Ovary (tissue), 9 donors: ENCODE measurements around the gene C1orf159. TPM values are rescaled to one million over a fixed set of nuclear protein-coding genes. Genes with fewer than 3 reads are reported as not detected.

Experiments
- DNase-seq, 5 donors: peaks; one replicate each; pipeline ENCODE4 v3.0.0-alpha.2; 2019 to 2020
- H3K27ac ChIP-seq, 2 donors: fragments of 200-600 bp; one replicate each; pipeline versions ENCODE4 v1.5.1 to v1.8.0; 2019 to 2022
- H3K27me3 ChIP-seq: fragments of 200-600 bp; one replicate; pipeline ENCODE4 v1.8.0; 2022
- H3K36me3 ChIP-seq: fragments of 200-600 bp; sonication (generic); one replicate; pipeline ENCODE4 v1.5.1; 2019
- H3K4me1 ChIP-seq: one replicate; pipeline ENCODE4 v1.8.1; 2013; ENCODE audit warnings: mild to moderate bottlenecking, moderate library complexity; ENCODE audit not compliant: insufficient read depth
- H3K4me3 ChIP-seq: fragments of 200-600 bp; sonication (generic); one replicate; pipeline ENCODE4 v1.5.1; 2017
- H3K9me3 ChIP-seq, 2 donors: fragments of 200-600 bp in 1 of 2; sonication (generic) in 1 of 2; one replicate each; pipeline versions ENCODE4 v1.5.1 to v1.8.1; 2013 to 2019; ENCODE audit warnings: mild to moderate bottlenecking in 1 of 2, moderate library complexity in 1 of 2
- EP300 ChIP-seq: sonication (generic); formaldehyde crosslinking; IDR thresholded peaks from one replicate; pipeline ENCODE4 v1.6.1; 2017; ENCODE audit warnings: antibody characterized with exemption
- POLR2A ChIP-seq: fragments of 450-650 bp; IDR thresholded peaks from one replicate; pipeline ENCODE4 v1.6.1; 2017; ENCODE audit warnings: antibody characterized with exemption, mild to moderate bottlenecking, moderate library complexity
- WGBS, 3 donors: extraction: QIAGEN DNeasy Blood & Tissue Kit in 1 of 3; methylation state at CpG; one replicate each; pipeline versions ENCODE4 v1.1.5 to v1.1.7; 2013 to 2017; 5-methylcytosine and 5-hydroxymethylcytosine counted together
- intact Hi-C, 4 donors: fragments of 100-400 bp; cut with DNase I; formaldehyde crosslinking; loops; one replicate each; pipeline versions ENCODE4 v1.11.0 to v1.15.1; 2022 to 2023
- polyA plus RNA-seq, 2 donors: library from polyadenylated mRNA; stranded (reverse); fragments of 200-250 nt in 1 of 2; fragments of 350-450 nt in 1 of 2; fragmentation: Illumina TruSeq in 1 of 2; extraction: RNeasy Lipid Tissue Mini Kit (QIAGEN cat#74804) in 1 of 2; gene quantifications; one replicate each; pipeline ENCODE4 v1.2.3, GENCODE V29; 2013 to 2014
- total RNA-seq, 7 donors: library from RNA; depleted of rRNA in 2 of 7; stranded (reverse); fragments of >200 nt in 2 of 7; fragmentation: NEBNext Ultra II Directional in 3 of 7; extraction: Animal tissue kit (Norgen Biotek cat#: 25700) in 3 of 7; gene quantifications; one replicate each; pipeline versions ENCODE4 v1.1.0 to v1.2.4, GENCODE V29; 2016 to 2023
- TF ChIP-seq, protein P1 (sequence below), 3 donors: fragments of 450-650 bp in 2 of 3; fragments of 200-600 bp in 1 of 3; IDR thresholded peaks; one replicate each; pipeline versions ENCODE4 v1.5.1 to v1.8.0; 2016 to 2022; ENCODE audit warnings: antibody characterized with exemption in 3 of 3, mild to moderate bottlenecking in 1 of 3
- donor health status: DM: no; HTN: no; CAD: no; lungs with moderate emphysema.
- donor health status: DM: no; HTN: no; CAD: no.
- donor health status: Bipolar disorder and iron deficiency.
- donor health status: DM: yes; HTN: yes; CAD: no.
- donor health status: DM: no; HTN: no; CAD: no.
- donor health status: DM: yes; HTN: yes; CAD: no.

The C1orf159 gene
- total and polyA plus RNA-seq, 9 donors = 0.28 to 22.1 (median 9.4) TPM

DNA sequence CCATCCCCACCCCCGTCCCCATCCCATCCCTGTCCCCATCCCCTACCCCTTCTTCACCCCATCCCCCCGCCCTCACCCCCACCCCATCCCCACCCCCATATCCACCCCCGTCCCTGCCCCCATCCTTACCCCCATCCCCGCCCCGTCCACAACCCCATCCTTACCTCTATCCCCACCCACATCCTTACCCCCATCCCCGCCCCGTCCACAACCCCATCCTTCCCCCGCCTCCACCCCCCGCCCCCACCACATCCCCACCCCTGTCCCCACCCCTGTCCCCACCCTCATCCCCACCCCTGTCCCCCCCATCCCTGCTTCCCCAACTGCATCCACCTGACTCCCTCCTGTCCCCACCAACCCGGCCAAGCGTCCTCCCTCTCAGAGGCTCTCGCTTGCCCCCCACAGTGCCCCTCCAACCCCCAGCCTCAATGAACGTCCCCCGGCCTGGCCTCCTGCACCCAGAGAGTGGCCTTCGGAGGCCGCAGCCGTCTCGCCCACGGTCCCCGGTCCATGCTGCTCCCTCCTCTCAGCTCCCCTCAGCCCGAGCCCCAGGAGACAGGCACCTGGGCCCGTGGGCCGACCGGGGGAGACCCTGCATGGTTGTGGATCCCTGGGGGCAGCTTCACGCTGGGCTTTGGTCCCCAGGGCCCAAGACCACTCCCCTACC is 25.5 kb upstream of the C1orf159 start:
- 26 to 45% (median 34%) methylated on average over 12 to 24 of the region's 25 CpGs for WGBS, 3 donors
- Histone ChIP-seq H3K27me3 (no peaks in the 10 kb centered on the region), H3K4me1 (no peaks in the 10 kb centered on the region), H3K27ac (no peak overlapping the region), H3K9me3 (no peaks in the 10 kb centered on the region), H3K4me3 (no peak overlapping the region), H3K36me3 (no peaks in the 10 kb centered on the region)
- no peak for DNase-seq
- TF ChIP-seq, protein P1, sequence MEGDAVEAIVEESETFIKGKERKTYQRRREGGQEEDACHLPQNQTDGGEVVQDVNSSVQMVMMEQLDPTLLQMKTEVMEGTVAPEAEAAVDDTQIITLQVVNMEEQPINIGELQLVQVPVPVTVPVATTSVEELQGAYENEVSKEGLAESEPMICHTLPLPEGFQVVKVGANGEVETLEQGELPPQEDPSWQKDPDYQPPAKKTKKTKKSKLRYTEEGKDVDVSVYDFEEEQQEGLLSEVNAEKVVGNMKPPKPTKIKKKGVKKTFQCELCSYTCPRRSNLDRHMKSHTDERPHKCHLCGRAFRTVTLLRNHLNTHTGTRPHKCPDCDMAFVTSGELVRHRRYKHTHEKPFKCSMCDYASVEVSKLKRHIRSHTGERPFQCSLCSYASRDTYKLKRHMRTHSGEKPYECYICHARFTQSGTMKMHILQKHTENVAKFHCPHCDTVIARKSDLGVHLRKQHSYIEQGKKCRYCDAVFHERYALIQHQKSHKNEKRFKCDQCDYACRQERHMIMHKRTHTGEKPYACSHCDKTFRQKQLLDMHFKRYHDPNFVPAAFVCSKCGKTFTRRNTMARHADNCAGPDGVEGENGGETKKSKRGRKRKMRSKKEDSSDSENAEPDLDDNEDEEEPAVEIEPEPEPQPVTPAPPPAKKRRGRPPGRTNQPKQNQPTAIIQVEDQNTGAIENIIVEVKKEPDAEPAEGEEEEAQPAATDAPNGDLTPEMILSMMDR (IDR thresholded peaks at IDR 0.05) = no peak
- TF ChIP-seq POLR2A = no peak
- intact Hi-C loops = no loop called here

DNA sequence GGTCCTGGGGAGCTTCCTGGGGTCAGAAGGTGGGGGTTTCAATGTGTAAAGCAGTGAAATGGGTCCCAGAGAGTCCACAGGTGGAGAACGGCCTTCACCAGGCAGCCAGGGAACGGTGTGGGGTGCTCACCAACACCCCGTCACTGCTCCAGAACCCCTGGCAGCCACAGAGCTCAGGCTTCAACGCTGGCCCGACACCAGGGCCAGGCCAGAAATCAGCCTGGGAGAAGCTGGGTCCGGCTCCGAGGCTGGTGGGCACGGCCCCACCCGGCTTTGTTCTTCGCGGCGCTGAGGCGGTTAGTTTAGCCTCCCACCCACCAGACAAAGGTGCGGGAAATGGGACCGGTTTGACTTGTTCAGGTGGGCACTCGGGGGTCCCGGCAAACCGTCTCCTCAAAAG is 24.8 kb upstream of the C1orf159 start:
- DNase-seq = no peak
- Histone ChIP-seq H3K9me3 (no peaks in the 10 kb centered on the region), H3K4me1 (no peaks in the 10 kb centered on the region), H3K27ac (no peak overlapping the region), H3K36me3 (no peaks in the 10 kb centered on the region), H3K4me3 (no peak overlapping the region), H3K27me3 (no peaks in the 10 kb centered on the region)
- WGBS, 3 donors = 46 to 69% (median 47%) methylated on average over 13 to 18 of the region's 18 CpGs
- TF ChIP-seq EP300 = no peak
- no peak for TF ChIP-seq POLR2A
- TF ChIP-seq, protein P1 (IDR thresholded peaks at IDR 0.05) = no peak
- intact Hi-C loops = no loop called here

DNA sequence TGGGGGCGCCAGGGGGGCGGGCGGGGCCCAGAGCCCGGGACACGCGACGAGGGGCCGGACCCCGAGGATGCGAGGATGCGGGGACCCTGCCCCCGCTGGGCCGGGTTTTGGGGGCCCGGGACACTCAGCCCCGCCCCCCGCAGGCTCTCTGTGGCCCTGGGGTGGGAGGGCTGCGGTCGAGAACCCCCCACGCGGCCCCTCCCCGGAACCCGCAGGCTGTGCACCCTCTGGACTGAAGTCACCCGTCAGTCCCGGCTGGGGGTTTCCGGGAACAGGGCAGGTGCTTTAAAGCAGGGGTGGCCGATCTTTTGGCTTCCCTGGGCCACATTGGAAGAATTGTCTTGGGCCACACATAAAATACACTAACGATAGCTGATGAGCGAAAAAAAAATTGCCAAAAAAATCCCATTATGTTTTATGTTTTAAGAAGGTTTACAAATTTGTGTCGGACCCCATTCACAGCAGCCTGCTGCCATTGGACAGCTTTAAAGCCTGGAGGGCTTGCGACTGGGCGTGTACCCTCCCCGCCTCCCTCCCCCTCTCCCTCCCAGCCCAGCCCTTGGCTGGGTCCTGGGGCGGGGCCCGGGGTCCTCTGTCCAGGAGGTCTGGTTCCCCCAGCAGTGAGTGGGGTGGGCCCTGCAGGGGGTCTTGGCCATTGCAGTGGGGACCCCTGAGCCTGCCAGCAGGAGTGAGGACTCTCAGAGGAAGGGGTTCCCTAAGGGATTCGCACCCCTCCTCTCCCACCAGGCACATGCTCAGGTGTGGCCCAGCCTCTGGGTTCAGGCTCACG is 21.6 kb upstream of the C1orf159 start:
- TF ChIP-seq, protein P1 (IDR thresholded peaks at IDR 0.05) = no peak
- no peak for TF ChIP-seq POLR2A
- no peak for TF ChIP-seq EP300
- no peaks in the 10 kb centered on the region for H3K36me3 ChIP-seq
- no peaks in the 10 kb centered on the region for H3K4me1 ChIP-seq
- H3K27me3 ChIP-seq = no peaks in the 10 kb centered on the region
- H3K27ac ChIP-seq = no peak overlapping the region
- 14 to 25% (median 16%) methylated on average over 24 to 35 of the region's 36 CpGs for WGBS, 3 donors
- H3K9me3 ChIP-seq = no peaks in the 10 kb centered on the region
- intact Hi-C loops = no loop called here
- H3K4me3 ChIP-seq = no peak overlapping the region
- no peak for DNase-seq

DNA sequence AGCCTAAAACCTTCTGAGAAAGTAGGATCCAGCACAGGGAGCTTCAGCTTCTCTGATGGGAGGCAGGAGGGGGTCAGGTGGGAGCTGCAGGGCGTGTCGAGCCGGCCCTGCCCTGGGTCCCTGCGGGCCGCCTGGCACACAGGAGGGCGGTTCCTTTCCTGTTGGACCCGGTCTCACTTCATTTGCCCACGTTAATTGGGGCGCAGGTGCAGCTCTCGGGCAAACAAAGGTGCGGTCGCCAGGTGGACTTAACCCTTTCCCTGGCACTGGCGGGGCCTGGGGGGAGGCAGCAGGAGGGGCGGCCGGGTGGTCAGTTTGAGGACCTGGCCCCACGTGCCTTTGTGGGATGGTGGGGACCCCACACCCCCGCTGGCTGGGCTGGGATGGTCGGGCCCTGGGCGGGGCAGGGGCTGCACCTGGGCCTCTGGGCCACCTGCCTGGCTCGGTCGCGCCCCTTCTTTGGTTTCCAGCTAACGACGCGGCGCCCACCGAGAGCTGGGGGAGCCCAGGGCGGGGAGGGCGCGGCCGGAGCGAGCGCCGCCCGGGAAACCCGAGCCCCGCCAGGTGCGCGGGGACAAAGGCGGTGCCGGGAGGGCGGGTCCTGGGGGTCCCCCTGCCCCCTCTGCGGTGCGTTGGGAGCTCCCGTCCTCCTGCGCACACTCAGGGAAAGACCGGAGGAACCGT is 20.8 kb upstream of the C1orf159 start:
- Histone ChIP-seq H3K4me1 (no peaks in the 10 kb centered on the region), H3K36me3 (no peaks in the 10 kb centered on the region), H3K4me3 (no peak overlapping the region), H3K27ac (no peak overlapping the region), H3K27me3 (no peaks in the 10 kb centered on the region), H3K9me3 (no peaks in the 10 kb centered on the region)
- TF ChIP-seq POLR2A (no peak), EP300 (no peak)
- TF ChIP-seq, protein P1 (IDR thresholded peaks at IDR 0.05) = no peak
- WGBS, 3 donors = 16 to 42% (median 41%) methylated on average over 20 to 48 of the region's 48 CpGs
- intact Hi-C loops = no loop called here
- no peak for DNase-seq
